ENCODE measurements around the gene NCLN.
"Not testable (repeated sequence)": the region's sequence is repeated elsewhere in the genome, so short reads cannot be mapped to it uniquely, and the experiment has no call there.

NCLN gene

GRCh38 chr19:3231288-3231687, 45.6 kb downstream of the NCLN start:
- DNase-seq, result no peak

GRCh38 chr19:3233116-3233515, 47.4 kb downstream of the NCLN start:
- no peak for DNase-seq

GRCh38 chr19:3233831-3234230, 48.1 kb downstream of the NCLN start:
- no peak for DNase-seq

- DNase-seq, result no peak
Measured at GRCh38 chr19:3234800-3235199, 49.1 kb downstream of the NCLN start.

- DNase-seq, result not testable (repeated sequence)
Measured at GRCh38 chr19:3235604-3236003, 49.9 kb downstream of the NCLN start.

DNA sequence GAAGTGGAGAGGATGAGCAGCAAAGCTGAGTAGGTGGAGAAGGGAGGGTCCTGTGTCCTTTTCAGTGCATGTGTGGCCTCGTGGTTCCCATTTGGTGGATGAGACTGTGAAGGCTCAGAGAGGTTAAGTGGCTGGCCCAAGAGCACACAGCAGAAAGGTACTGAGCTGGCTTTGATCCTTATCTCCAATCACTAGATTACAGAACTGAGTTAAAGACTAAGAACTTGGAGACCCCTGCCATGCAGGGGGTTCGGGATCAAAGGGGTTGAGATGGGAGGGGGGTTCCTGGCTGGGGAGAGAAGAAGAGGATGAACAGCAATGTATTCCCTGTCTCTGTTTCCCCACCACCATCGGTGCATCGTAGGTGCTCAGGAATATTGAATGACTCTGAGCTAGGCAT, 50.5 kb downstream of the NCLN start:
- DNase-seq, result no peak

GRCh38 chr19:3238066-3238561, 52.4 kb downstream of the NCLN start:
- no peak for DNase-seq

DNA sequence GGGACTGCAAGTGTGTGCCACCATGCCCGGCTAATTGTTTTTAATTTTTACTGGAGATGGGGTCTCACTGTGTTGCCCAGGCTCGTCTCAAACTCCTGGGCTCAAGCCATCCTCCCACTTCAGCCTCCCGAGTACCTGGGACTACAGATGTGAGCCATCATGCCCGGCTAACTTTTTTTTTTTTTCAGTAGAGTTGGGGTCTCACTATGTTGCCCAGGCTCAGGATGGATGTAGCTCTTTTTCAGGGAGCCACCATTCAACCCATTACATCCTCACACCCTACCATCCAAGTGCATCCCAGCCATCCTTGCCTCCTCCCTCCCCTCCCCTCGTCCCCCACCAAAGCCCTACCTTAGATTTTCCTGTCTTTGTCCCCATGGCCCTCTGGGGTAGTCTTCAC, 53.6 kb downstream of the NCLN start:
- no peak for DNase-seq

- no peak for DNase-seq
Measured at GRCh38 chr19:3243819-3244700, 58.3 kb downstream of the NCLN start.

DNA sequence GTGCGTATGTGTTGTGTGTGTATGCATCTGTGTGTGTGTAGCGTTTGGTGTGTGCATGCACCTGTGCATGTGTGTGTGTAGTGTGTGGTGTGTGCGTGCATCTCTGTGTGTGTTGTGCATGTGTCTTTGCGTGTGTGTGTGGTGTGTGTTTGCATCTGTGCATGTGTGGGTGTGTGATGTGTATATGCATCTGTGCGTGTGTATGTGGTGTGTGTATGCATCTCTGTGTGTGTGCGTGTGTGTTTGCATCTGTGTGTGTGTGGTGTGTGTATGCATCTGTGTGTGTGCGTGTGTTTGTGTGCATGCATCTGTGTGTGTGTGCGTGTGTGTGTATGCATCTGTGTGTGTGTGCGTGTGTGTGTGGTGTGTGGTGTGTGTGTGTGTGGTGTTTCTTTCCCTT, 59.3 kb downstream of the NCLN start:
- no peak for DNase-seq

DNA sequence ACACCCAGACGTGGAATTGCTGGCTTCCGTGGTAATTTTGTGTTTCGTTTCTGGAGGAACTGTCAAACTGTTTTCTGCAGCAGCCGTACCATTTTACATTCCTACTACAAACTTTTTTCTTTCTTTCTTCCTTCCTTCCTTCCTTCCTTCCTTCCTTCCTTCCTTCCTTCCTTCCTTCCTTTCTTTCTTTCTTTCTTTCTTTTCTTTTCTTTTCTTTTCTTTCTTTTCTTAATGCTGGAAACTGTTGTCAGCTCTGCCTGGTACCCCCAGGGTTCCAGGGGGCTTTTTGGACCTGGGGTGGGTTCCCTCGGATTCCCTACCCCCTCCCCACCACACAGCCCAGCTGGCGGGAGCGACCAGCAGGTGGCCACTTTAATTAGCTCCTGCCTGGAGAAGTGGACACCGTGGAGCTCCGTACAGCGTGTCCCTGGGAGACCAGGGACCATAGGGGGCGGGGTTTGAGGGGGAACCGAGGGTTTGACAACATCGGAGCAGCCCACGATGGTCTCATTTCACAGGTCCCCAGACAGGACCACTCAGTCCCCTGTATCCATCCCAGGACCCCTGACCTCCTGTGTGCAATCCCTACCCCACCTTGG, 63.1 kb downstream of the NCLN start:
- no peak for DNase-seq

DNA sequence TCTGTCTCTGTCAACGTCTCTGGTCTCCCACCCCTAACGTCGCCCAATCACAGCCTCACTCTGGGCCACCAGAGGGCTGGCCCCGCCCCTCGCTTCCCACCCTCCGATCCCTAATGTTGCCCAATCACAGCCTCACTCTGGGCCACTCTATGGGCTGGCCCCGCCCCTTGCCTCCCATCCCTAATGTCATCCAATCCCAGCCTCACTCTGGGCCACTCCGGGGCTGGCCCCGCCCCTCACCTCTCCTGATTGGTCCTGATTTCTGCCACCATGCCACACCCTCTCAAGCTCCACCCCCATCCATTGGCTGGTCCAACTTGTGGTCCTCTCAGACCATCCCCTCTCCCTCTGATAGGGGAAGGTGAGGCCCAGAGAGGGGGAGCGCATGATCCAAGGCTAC, 63.7 kb downstream of the NCLN start:
- DNase-seq, result peak; percentile 59

DNA sequence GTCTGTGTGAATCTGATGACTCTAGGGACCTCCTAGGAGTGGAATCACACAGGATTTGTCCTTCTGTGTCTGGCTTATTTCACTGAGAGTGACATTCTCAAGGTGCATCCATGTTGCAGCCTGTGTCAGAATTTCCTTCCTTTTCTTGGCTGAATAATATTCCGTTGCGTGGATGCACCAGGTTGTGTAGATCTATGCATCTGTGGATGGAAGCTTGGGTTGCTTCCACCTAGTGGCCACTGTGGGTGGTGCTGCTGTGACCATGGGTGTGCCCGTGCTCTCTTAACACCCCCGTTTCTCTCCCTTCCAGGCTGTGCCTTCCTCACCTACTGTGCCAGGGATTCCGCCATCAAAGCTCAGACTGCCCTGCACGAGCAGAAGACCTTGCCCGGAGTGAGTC, 64.9 kb downstream of the NCLN start:
- DNase-seq, result no peak

- DNase-seq, result no peak
Measured at GRCh38 chr19:3251229-3251628, 65.5 kb downstream of the NCLN start.

DNA sequence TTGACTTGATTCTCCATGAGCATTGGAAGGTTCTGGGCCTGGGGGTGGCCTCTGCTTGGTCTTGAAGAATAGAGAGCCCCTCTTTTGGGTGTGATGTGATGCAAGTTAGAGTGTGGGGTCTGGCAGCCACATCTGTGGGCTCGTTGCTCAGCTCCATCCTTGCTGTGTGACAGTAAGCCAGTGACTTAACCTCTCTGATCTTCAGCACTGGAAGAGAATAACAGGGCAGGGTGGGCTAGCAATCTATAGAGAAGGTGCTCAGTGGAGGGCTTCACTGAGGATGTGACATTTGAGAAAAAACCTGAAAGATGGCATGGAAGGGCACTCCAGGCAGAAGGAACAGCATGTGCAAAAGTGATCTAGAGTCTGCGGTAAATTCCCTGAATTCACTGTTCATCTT, 66.9 kb downstream of the NCLN start:
- DNase-seq, result no peak

GRCh38 chr19:3253270-3253669, 67.5 kb downstream of the NCLN start:
- DNase-seq, result no peak

DNA sequence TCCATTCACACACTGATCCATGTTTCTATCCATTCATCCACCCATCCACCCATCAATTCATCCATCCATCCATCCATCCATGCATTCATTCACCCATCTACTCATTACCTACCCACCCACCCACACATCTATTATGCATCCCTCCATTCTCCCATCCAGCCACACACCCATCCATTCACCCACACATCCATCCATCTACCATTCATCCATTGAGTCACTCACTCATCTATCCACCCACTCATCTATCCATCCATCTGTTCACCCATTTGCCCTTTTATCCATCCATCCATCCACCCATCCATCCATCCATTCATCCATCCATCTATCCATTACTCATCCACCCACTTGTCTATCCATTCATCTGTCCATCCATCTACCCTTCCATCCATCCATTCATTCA, 68.8 kb downstream of the NCLN start:
- DNase-seq, result no peak

DNA sequence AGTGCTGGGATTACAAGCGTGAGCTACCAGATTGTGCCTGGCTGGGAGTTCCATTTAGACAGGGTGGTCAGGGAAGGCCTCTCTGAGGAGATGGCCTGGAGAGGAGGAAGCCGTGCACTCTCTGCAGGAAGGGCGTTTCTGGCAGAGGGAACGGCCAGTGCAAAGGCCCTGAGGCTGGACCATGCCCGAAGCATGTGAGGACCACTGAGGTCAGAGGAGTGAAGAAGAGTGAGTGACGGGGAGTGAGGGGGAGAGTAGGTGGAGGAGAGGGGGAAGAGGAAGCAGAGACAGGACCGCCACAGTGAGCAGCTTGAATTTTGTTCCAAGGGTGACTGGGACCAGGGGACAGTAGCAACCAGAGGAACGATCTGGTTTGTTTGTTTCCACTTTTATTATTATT, 71.3 kb downstream of the NCLN start:
- no peak for DNase-seq

All from NCI-H774 (cell line).